HG03521 (cell line): ENCODE data around the gene HAUS2.
"Not testable (repeated sequence)": the region's sequence is repeated elsewhere in the genome, so short reads cannot be mapped to it uniquely, and the experiment has no call there.

Experiments
- ATAC-seq: cut with Tn5 transposase; IDR thresholded peaks from one replicate; pipeline ENCODE4 v1.9.1; 2021; ENCODE audit warnings: mild to moderate bottlenecking, moderate library complexity; ENCODE audit not compliant: unreplicated experiment

HAUS2 gene

DNA sequence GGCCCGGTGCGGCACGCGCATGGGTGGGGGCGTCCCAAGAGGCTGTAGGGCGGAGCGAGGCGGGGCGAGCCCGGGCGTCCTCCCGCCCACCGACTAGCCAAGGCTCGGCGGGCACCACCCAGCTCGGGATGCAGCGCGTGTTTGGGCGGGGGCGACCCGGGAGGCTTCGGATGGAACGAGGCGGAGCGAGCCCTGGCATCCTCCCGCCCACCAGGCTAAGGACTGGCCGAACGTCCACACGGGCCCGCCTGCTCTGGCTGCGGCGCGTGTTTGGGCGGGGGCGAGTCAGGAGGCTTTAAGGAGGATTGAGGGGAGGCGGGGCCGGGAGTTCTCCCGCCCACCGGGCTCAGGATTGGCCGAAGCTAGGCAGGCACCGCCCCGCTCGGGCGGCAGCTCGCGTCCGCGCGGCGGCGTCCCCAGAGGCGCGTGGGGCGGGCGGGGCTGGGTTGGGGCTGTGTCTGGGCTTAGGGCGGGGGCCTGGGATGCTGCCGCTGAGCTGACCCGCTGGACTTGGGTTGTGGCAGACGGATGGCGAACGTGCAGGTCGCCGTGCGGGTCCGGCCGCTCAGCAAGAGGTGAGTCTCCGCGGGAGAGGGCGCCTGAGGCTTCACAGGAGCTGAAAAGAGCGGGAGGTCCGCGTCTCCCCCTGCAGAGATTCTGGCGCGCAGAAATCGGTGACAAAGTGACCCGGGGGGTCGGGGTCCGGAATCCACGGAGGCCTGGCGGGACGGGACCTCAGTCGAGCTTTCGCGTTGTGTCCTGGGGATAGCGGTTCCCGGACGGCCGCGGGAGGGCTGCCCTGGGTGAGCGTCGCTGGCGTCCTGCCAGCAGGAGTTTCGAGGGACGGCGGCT is 26.8 kb downstream of the HAUS2 start, which contains the start of gene STARD9:
Gene STARD9 (plus strand): TSS at position 419 of the 852 bp plus-strand sequence. CDS start 110 bp downstream, at position 529.
- ATAC-seq = peak; percentile 84

DNA sequence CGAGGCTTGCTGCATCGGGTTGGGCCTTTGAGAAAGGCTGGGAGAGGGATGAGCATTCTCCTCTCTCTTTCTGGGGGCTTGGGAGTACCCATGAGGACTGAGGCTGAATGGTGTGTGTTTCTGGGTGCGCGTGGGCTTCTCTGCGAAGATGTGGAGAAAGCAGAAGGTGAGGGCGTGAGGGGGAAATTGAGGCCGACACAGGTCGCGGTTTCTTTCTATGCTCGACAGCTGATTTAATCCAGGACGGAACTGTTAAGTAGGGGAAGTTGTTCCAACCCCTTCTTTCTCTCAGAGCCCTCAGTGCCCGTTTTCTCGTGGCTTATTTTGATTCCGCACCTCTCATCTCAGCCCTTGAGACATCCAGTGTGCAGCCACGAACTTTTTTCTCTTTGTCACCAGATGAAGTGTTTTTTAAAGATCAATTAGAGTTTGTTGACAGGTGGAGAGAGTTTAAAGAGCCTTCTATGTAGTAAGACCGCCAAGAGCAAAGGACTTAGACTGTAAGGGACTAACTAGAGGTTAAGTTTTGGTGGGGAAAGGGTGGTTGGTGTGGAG is 27.5 kb downstream of the HAUS2 start:
- no peak for ATAC-seq

DNA sequence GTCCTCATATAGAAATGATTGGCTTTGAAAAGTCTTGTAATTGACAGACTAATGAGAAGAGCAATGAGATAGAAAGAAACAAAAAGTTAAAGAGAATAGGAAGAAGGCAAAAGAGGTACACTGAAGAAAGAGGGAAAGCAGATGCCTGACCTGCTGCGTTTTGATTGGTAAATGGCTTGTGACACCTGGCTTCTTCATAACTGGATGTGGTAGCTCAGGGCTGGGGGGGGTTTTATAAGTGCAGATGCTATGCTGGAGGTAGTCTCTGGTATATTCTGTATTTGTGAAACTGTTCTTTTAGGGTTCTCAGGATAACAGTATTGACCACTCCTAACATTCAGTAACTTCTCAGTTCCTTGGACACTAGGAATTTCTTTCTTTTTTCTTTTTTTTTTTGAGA is 28.1 kb downstream of the HAUS2 start:
- ATAC-seq = no peak

DNA sequence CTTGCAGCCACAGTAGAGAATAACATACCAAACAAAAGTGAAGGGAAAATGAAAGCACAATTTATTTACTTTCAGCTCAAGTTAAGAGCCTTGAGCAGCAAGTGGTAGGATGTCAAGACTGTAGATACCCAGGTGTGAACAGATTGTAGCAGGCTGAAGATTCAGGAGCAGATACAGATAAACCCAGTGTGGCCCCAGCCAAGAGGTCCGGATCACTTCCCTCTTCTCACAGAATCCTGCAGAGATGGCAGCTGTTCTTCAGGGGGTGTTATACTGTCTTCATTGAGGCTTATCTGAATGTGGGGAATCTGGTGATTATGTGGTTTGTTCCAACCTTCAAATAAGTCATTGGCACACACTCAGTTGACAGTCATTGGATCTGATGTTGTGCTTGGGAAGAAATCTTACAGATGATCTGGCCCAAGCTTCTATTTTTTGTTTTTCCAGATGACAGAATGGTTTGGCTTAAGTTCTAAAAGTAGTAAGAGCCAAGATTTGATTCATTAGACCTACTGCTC is 28.9 kb downstream of the HAUS2 start:
- ATAC-seq = no peak

DNA sequence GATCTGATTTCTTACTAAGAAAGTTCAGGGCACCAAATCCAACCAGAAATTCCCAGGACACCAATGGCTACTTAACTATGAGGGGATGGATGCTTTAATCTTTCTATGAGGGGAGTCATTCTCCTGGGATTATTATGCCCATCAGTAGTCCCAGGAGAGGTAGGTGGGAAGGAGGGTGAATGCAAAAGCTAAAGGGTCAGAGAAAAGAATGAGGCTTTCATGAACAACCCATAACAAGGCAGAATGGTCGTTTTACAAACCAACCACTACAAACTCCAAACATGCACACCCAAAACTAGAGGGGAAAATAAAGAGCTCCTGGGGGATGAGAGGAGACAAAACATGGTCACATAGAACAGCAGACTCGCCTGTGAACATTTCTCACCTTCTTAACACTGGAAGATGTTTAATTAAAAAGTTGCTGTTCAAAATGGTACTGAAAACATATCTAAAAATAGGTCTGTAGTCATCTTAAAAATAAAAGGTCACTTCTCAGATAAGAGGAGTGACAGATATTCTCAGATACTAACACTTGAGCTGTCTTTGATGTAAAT is 30.4 kb downstream of the HAUS2 start:
- no peak for ATAC-seq

DNA sequence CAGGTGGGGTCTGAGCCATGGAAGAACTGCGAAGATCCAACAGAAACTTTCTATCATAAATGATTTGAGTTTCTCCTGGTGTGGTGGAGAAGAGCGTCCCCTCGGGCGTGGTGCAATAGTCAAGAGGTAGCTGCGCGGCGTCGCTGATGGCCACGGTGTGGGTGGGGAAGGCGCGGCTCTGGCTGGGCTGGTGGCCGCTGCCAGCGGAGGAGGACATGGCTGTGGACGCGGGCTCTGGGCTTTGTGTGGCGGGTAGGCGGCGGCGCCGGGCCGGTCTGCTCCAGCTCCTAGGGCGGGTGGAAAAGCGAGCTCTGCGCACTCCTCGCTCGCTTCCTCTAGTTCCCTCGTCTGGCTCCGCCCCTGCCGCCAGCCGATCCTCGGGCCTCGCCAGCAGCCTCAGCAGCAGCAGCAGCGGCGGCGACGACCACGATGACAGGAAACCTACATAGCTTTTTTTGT is 32.7 kb downstream of the HAUS2 start:
- peak; percentile 71 for ATAC-seq

DNA sequence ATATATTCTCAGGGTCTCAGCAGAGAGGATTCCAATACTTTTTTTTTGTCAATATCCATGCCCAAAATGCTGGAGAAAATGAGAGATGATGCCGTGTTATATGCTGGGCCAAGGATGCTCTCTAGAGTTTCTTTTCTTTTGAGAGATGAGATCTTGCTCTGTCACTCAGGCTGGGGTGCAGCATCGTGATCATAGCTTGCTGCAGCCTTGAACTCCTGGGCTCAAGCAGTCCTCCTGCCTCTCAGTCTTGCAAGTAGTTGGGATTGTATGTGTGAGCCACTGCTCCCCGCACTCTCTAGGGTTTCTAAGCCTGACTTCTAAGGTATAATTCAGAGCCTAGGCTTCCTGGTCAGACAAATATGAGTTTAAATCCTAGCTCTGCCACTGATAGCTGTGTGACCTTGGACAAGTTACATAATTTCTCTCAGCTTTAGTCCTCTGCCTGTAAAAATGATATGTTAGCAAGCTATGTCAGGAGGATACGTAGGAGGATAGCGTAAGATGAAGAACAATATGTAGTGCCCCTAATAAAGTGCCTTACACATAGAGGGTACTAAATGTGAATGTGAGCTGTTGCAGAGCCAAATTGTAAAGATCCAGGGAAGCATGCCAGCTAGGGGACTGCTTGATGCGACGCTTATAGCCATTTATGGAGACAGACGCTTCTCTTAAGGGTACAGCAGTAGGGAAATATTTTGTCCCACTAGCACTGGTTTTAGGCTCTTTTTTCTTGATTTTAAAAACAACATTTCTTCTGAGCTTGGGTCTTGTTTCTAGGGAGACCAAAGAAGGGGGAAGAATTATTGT is 34.1 kb downstream of the HAUS2 start:
- no peak for ATAC-seq

DNA sequence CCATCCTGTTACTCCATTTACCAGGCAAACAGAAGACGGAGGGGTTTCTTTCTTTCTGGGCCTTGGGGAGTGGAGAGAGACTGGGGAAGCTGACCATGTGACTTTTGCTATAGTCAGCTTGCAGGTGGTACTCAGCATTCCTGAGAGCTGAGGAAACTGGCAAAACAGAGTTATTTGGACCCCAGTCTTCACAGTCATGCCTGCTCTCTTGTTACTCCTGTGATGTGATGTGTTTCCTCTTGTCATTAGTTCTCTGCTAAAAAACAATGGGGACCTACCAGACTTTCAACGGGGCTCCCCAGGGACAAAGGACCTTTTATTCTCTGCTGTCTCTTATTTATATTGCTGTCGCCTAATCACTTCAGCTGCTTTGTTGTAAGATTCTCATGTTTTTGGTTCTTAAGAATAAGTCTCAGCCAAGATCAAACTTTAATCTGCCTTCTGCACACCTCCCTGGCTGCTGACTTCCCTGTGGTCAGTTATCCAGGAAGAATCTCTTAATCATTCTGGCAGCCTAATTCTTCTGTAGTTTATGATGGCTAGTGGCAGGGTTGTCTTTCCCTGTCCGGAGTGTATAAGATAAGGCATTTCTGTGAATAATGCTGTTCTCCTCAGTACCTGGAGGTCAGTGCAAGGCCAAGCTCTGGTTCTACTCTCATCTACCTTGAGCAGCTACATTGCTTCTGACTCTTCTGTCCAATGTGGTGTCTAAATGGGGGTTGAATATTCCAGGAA is 35.6 kb downstream of the HAUS2 start:
- no peak for ATAC-seq

DNA sequence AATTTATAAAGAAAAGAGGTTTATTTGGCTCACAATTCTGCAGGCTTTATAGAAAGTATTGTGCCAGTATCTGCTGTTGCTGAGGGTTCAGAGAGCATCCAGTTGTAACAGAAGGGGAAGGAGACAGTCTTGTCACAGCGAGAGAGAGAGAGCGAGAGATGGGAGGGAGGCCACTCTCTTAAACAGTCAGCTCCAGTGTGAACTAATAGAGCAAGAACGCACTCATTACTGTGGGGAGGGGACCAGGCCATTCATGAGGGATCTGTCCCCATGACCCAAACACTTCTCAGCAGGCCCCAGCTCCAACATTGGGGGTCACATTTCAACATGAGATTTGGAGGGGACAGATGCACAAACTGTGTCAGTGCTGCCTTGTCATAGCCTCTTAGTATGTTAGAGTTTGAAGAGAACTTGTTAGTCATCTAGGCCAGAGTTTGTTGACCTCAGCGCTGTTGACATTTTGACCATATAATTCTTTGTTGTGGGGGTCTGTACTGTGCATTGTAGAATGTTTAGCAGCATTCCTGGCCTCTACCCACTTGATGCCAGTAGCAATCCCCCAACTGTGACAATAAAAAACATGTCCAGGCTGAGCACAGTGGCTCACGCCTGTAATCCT is 42.1 kb downstream of the HAUS2 start:
- no peak for ATAC-seq

DNA sequence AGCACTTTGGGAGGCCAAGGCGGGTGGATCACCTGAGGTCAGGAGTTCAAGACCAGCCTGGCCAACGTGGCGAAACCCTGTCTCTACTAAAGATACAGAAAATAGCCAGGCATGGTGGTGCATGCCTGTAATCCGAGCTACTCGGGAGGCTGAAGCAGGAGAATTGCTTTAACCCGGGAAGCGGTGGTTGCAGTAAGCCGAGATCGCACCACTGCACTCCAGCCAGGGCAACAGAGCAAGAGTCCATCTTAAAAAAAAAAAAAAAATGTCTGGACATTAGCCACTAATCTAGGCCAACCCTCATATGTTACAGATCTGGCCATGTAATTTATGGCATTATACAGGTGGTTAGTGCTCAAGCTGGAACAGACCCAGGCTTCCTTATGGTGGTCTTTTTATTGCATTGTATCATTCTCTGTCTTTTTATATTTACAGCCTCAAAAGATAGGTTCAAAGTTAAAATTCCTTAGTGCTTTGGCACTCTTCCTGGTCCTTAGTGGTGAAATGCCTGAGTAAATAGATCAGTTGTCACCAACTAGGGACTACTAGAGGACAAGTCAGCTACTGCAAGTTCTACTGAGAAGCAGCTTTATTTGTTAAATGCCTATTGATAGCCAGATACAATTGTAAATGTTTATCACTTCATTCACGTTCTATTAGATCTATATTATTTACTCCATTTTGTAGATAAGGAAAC is 42.7 kb downstream of the HAUS2 start:
- ATAC-seq = no peak

DNA sequence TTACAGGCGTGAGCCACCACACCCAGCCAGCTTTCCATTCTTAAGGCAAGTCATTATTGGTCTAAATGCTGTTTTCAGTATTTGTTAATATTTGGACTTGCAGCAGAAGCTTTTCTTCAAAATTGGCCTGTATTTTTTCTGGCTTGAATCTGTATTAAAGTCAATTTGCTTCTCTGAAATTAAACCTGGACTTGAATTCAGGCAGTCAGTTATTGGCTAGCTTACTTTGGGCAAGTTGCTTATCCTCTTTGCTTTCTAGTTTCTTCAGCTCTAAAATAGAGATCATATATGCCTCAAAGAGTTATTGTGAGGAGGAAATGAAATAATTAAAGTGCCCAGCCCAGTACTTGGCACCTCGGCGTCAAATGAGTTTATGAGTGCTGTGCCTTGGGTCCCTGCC is 44.1 kb downstream of the HAUS2 start:
- ATAC-seq = no peak

DNA sequence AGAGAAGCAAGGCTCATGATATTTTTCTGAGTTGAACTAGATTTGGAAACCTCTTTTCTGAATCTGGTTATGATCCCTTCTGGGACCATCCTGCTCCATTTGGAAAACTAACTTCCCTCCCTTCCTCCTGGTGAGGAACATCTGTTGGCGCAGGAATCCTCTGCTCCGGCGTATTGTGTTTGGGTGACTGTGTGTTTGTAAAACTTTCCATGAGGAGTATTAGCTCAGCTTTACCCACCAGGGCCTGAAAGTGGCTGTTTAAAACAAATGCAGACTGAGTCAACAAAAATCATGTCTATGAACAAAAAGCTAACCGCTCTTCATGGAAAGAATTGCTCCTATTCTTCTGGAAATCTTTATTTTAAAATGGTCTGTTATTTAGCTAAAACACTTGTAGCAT is 44.5 kb downstream of the HAUS2 start:
- ATAC-seq = no peak

DNA sequence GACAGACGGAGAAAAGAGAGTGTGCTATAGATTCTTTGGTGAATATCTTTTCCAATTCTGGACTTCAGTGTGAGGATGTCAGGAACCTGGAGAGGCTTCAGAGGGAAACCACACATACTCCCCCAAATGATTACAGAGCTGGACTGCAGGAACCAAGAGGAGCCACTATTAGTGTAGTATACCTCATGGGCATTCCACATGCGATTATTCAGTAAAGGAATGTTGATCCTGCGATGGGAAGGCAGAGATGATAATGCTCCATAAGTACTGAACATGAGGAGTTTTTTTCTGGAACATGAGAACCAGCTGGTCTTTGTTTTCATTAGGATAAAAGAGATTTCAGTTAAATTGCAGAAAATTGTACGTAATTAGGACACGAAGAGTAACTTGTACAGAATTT is 45.5 kb downstream of the HAUS2 start:
- no peak for ATAC-seq

DNA sequence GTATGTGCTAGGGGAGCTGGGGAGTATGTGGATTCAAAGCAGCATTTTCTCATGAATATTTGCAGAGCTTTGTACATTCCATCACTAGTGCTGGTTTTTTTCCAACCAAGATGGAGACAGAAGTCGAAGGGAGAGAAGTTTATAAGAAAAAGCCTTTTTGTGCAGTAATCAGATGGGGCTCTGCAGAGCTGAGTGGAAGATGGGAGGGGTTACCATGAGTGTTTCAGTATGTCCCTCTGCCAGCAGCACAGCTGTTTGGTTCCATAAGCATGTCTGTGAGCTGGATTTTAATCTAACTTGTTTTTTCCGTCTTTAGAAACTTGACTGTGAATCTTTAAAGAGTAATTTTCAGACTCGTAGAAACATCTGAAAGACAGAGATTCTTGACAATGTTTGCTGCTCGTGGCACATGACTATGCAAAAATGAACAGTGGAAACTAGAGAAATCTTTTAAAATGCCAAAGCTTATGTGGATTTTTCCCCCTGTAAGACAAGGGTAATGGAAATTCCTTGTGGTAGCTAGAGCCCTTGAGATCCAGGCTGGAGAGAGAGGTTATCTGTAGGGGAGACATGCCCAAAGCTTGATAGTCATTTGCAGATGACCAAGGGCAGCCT is 47.1 kb downstream of the HAUS2 start:
- ATAC-seq = no peak

DNA sequence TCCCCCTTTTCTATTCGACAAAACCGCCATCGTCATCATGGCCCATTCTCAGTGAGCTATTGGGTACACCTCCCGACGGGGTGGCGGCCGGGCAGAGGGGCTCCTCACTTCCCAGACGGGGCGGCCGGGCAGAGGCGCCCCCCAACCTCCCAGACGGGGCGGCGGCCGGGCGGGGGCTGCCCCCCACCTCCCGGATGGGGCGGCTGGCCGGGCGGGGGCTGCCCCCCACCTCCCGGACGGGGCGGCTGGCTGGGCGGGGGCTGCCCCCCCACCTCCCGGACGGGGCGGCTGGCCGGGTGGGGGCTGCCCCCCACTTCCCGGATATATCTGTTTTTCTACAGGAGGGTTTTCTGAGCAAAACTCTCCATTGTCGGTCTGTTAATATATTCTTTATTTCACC is 52.7 kb downstream of the HAUS2 start:
- ATAC-seq = not testable (repeated sequence)

DNA sequence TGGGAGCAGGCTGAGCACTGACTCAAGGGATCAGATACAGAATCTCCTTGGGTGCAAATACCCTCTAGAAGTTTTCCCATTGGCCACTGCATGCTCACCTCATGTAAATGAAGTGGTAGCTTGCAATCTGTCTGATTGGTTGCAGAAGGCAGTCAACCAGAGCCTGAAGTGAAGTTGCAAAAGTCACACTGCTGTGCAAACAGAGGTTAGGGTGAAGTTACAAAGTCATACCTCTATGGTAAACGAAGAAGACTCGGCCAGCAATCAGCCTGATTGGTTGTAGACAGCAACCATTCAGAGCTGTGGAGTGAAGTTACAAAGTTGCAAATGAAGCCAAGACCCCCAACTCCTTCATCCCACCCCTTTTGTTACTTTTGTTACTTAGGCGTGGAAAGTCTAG is 53.9 kb downstream of the HAUS2 start:
- no peak for ATAC-seq

DNA sequence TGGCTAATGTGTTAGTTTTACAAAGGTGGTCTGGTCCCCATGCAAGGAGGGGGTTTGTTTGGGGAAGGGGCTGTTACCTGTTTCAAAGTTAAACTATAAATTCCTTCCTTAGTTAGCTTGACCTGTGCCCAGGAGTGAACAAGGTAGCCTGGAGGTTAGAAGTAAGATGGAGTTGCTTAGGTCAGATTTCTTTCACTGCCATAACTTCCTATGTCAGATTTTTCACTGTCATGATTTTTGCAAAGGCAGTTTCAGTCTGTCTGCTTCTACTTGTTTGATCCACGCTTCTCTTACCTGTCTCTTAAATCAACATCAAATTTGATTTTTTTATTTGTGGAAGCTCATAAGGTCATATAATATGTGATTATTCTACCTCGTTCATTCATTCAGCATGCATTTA is 55.3 kb downstream of the HAUS2 start:
- ATAC-seq = no peak

DNA sequence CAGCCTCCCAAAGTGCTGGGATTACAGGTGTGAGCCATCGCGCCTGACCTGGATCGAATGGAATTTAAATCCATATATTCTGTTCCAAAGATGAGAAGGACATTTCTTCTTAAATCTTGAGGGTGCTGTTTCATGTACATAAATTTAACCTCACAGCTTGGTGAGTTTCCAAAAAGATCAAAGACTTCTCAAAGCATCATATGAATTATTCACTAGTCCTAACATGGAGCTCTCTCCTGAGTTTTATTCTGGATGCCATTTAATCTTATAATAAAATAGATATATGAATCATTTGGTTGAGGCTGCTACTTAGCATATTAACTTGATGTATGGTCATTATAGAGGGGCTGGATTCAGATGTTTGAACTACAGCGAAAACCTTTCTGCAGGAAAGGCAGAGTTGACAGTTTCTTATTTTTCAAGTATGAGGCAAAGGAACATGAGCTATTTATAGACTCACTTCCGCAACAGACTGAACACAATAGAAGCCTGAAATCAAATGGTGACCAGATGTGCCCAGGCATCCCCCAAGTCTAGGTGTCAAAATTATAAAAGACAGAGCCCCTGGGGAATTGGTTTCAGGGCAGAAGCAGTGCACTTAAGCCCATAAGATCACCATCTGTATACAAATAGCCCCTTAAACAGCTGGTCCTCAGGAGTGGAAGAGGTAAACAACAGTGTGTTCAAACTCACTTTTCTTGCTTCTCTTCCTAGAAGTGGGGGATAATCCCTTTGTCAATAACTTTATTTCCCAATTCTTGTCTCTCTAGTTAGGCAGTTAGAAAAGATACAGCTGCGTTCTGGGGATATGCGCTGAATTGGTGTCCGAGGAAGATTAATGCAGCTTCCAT is 56.5 kb downstream of the HAUS2 start:
- no peak for ATAC-seq
